Upper lobe of left lung (tissue), 6 donors: Measurements from ENCODE around the gene LAD1. TPM values are rescaled to one million over a fixed set of nuclear protein-coding genes. Genes with fewer than 3 reads are reported as not detected.

Experiments
- ATAC-seq, 2 donors: fragments of 200-7000 bp; cut with Tn5 transposase; one replicate each; pipeline ENCODE4 v1.9.1; 2022; ENCODE audit warnings: mild to moderate bottlenecking in 2 of 2, moderate library complexity in 2 of 2; ENCODE audit not compliant: low FRiP score in 2 of 2
- DNase-seq, 2 donors: peaks; one replicate each; pipeline ENCODE4 v3.0.0-alpha.2; 2019 to 2020
- H3K27ac ChIP-seq, 4 donors: fragments of 200-600 bp; sonication (generic); one replicate each; pipeline ENCODE4 v1.5.1; 2016 to 2019
- H3K27me3 ChIP-seq, 4 donors: fragments of 200-600 bp; sonication (generic); one replicate each; pipeline ENCODE4 v1.5.1; 2017 to 2019
- H3K36me3 ChIP-seq, 4 donors: fragments of 200-600 bp; sonication (generic); one replicate each; pipeline ENCODE4 v1.5.1; 2016 to 2019
- H3K4me1 ChIP-seq, 4 donors: fragments of 200-600 bp; sonication (generic); one replicate each; pipeline ENCODE4 v1.5.1; 2018 to 2019
- H3K4me3 ChIP-seq, 4 donors: fragments of 200-600 bp; sonication (generic); one replicate each; pipeline ENCODE4 v1.5.1; 2017 to 2019; ENCODE audit warnings: mild to moderate bottlenecking in 2 of 4, moderate library complexity in 1 of 4
- H3K9me3 ChIP-seq, 4 donors: fragments of 200-600 bp; sonication (generic); one replicate each; pipeline ENCODE4 v1.5.1; 2018 to 2019
- CTCF ChIP-seq, 6 experiments: fragments of 450-650 bp in 4 of 6; fragments of 200-600 bp in 2 of 6; sonication (generic) in 2 of 6; IDR thresholded peaks; one replicate each; pipeline ENCODE4 v1.5.1; 2016 to 2019; ENCODE audit warnings: antibody characterized with exemption in 6 of 6
- EP300 ChIP-seq, 4 donors: sonication (generic); formaldehyde crosslinking; IDR thresholded peaks; one replicate each; pipeline ENCODE4 v1.5.1; 2017; ENCODE audit warnings: antibody characterized with exemption in 4 of 4, control low read depth in 2 of 4
- POLR2A ChIP-seq, 4 donors: fragments of 450-650 bp; IDR thresholded peaks; one replicate each; pipeline ENCODE4 v1.5.1; 2016 to 2017; ENCODE audit warnings: antibody characterized with exemption in 4 of 4, mild to moderate bottlenecking in 2 of 4
- POLR2AphosphoS5 ChIP-seq, 2 donors: sonication (generic); formaldehyde crosslinking; IDR thresholded peaks; one replicate each; pipeline ENCODE4 v1.5.1; 2017; ENCODE audit warnings: antibody characterized with exemption in 2 of 2
- WGBS, 2 donors: methylation state at CpG; one replicate each; pipeline ENCODE4 v1.1.5; 2017 to 2018; 5-methylcytosine and 5-hydroxymethylcytosine counted together
- total RNA-seq, 6 donors: library from RNA; depleted of rRNA in 4 of 6; stranded (reverse); fragments of >200 nt in 4 of 6; gene quantifications; one replicate each; pipeline versions ENCODE4 v1.1.0 to v1.2.1, GENCODE V29; 2016 to 2021
- donor health status: DM: no; HTN: no; CAD: no; lungs with moderate emphysema.
- donor health status: DM: no; HTN: yes; CAD: no; lungs with severe emphysema.

The LAD1 gene
- total RNA-seq, 6 donors from 2014 or later, result 12.6 to 48.1 (median 39.1) TPM

- H3K9me3 ChIP-seq, result peaks cover 0 to 5% (median 0%) of the 10 kb centered on the region in 4 donors
- H3K27me3 ChIP-seq, result no peaks in the 10 kb centered on the region
- ATAC-seq (no peak), DNase-seq (no peak)
- H3K4me3 ChIP-seq, result no peak overlapping the region
- TF ChIP-seq EP300 (IDR thresholded peaks at IDR 0.05) (no peak), POLR2AphosphoS5 (IDR thresholded peaks at IDR 0.05) (no peak)
- peaks cover 0 to 3% (median 0%) of the 10 kb centered on the region in 4 donors for H3K4me1 ChIP-seq
- H3K36me3 ChIP-seq, result no peaks in the 10 kb centered on the region
- H3K27ac ChIP-seq, result no peak overlapping the region
- WGBS, 2 donors, result 95 to 96% methylated on average over 6 to 9 of the region's 9 CpGs
Observed at GRCh38 chr1:201336711-201337450, 62.2 kb downstream of the LAD1 start.

- ATAC-seq (peak in 1 of 2 donors; percentile 8), DNase-seq (no peak)
- WGBS, 2 donors, result 80% methylated on average over 2 to 3 of the region's 3 CpGs
- Histone ChIP-seq H3K9me3 (no peaks in the 10 kb centered on the region), H3K4me3 (no peak overlapping the region), H3K27me3 (no peaks in the 10 kb centered on the region), H3K27ac (no peak overlapping the region), H3K36me3 (no peaks in the 10 kb centered on the region), H3K4me1 (peaks cover 0 to 3% (median 0%) of the 10 kb centered on the region in 4 donors)
- TF ChIP-seq POLR2A (IDR thresholded peaks at IDR 0.05) (no peak), CTCF (IDR thresholded peaks at IDR 0.05) (no peak), POLR2AphosphoS5 (IDR thresholded peaks at IDR 0.05) (no peak), EP300 (IDR thresholded peaks at IDR 0.05) (no peak)
Observed at GRCh38 chr1:201335901-201336300, 63.2 kb downstream of the LAD1 start.

- DNase-seq (no peak), ATAC-seq (no peak)
- no peaks in the 10 kb centered on the region for H3K9me3 ChIP-seq
- TF ChIP-seq POLR2A (IDR thresholded peaks at IDR 0.05) (no peak), EP300 (IDR thresholded peaks at IDR 0.05) (no peak), POLR2AphosphoS5 (IDR thresholded peaks at IDR 0.05) (no peak), CTCF (IDR thresholded peaks at IDR 0.05) (no peak)
- H3K27ac ChIP-seq, result peak overlapping the region in 1 of 4 donors; percentile 54
- WGBS, 2 donors, result 88% methylated on average over 10 of the region's 10 CpGs
- H3K4me1 ChIP-seq, result peaks cover 0 to 3% (median under 1%) of the 10 kb centered on the region in 4 donors
- H3K36me3 ChIP-seq, result no peaks in the 10 kb centered on the region
- no peak overlapping the region for H3K4me3 ChIP-seq
- no peaks in the 10 kb centered on the region for H3K27me3 ChIP-seq
Observed at GRCh38 chr1:201335174-201335870, 63.8 kb downstream of the LAD1 start.

GRCh38 chr1:201334325-201335173 is 64.6 kb downstream of the LAD1 start:
- H3K9me3 ChIP-seq, result no peaks in the 10 kb centered on the region
- 65 to 66% methylated on average over 11 of the region's 11 CpGs for WGBS, 2 donors
- DNase-seq, result no peak
- H3K36me3 ChIP-seq, result no peaks in the 10 kb centered on the region
- TF ChIP-seq POLR2A (IDR thresholded peaks at IDR 0.05) (no peak), EP300 (IDR thresholded peaks at IDR 0.05) (peak in 1 of 4 donors; percentile 14)
- no peak overlapping the region for H3K4me3 ChIP-seq
- ATAC-seq, result no peak
- H3K27me3 ChIP-seq, result no peaks in the 10 kb centered on the region
- peaks cover 3 to 6% (median 5%) of the 10 kb centered on the region in 4 donors for H3K4me1 ChIP-seq
- peak overlapping the region in 1 of 4 donors; percentile 54 for H3K27ac ChIP-seq

GRCh38 chr1:201332616-201333335 is 66.3 kb downstream of the LAD1 start:
- Histone ChIP-seq H3K27ac (no peak overlapping the region), H3K4me3 (no peak overlapping the region), H3K4me1 (peaks cover 3 to 15% (median 8%) of the 10 kb centered on the region in 4 donors), H3K9me3 (no peaks in the 10 kb centered on the region), H3K27me3 (no peaks in the 10 kb centered on the region), H3K36me3 (no peaks in the 10 kb centered on the region)
- no peak for DNase-seq
- TF ChIP-seq POLR2A (IDR thresholded peaks at IDR 0.05), result no peak
- no peak for TF ChIP-seq CTCF (IDR thresholded peaks at IDR 0.05)
- no peak for TF ChIP-seq EP300 (IDR thresholded peaks at IDR 0.05)
- TF ChIP-seq POLR2AphosphoS5 (IDR thresholded peaks at IDR 0.05), result no peak
- 93% methylated on average over 9 to 10 of the region's 10 CpGs for WGBS, 2 donors
- ATAC-seq, result no peak
